H1 (cell line): ENCODE measurements around the gene CD38. TPM values are rescaled to one million over a fixed set of nuclear protein-coding genes. Genes with fewer than 3 reads are reported as not detected.
A peak's percentile ranks its signal among the peaks of the same experiment; 100 is the strongest.

Experiments used
- CTCF ChIA-PET: fragments of 300-600 bp; sonication (Branson Sonifier 250); formaldehyde crosslinking; loops from one replicate; lab custom pipeline; 2021; ENCODE audit not compliant: partially characterized antibody; lab: Charles Lee
- POLR2A ChIA-PET: fragments of 300-600 bp; sonication (Branson Sonifier 250); formaldehyde crosslinking; loops from one replicate; lab custom pipeline; 2021; ENCODE audit warnings: inconsistent platforms; ENCODE audit not compliant: partially characterized antibody; lab: Charles Lee
- DNase-seq, 2 experiments: peaks; one replicate each; pipeline versions ENCODE4 v3.0.0 to v3.0.0-alpha.2; 2010 to 2022; ENCODE audit warnings: low spot score in 2 of 2, low read depth in 1 of 2, mixed read lengths in 1 of 2
- FAIRE-seq: peaks from 2 replicates; lab custom pipeline; 2011; peaks lifted over from hg19 to GRCh38; lab: Jason Lieb, UNC
- H2AFZ ChIP-seq: 2 replicates; pipeline ENCODE4 v1.8.1; 2012; ENCODE audit warnings: low read length, inconsistent platforms
- H2AK5ac ChIP-seq: 2 replicates; pipeline ENCODE4 v1.6.1; 2013; ENCODE audit warnings: low read depth, low read length
- H2BK120ac ChIP-seq: replicated peaks from 2 replicates; pipeline ENCODE3; 2013; ENCODE audit warnings: low read depth, low read length, inconsistent platforms
- H2BK12ac ChIP-seq: 2 replicates; pipeline ENCODE4 v1.6.1; 2013; ENCODE audit warnings: low read depth, low read length
- H2BK15ac ChIP-seq: 2 replicates; pipeline ENCODE4 v1.6.1; 2013; ENCODE audit warnings: low read length
- H2BK20ac ChIP-seq: 2 replicates; pipeline ENCODE4 v1.6.1; 2013; ENCODE audit warnings: low read length
- H2BK5ac ChIP-seq: 2 replicates; pipeline ENCODE4 v1.6.1; 2013; ENCODE audit warnings: low read depth, low read length
- H3K14ac ChIP-seq: 2 replicates; pipeline ENCODE4 v1.6.1; 2013; ENCODE audit warnings: inconsistent platforms; ENCODE audit not compliant: insufficient read length
- H3K18ac ChIP-seq: 2 replicates; pipeline ENCODE4 v1.6.1; 2013; ENCODE audit warnings: low read length; ENCODE audit errors: extremely low read depth
- H3K23ac ChIP-seq: 2 replicates; pipeline ENCODE4 v1.6.1; 2013; ENCODE audit warnings: inconsistent platforms; ENCODE audit not compliant: insufficient read length
- H3K23me2 ChIP-seq: 2 replicates; pipeline ENCODE4 v1.6.1; 2013; ENCODE audit warnings: low read depth, low read length
- H3K27ac ChIP-seq: 2 replicates; pipeline ENCODE4 v1.6.1; 2011; ENCODE audit warnings: low read depth, low read length, inconsistent platforms
- H3K27me3 ChIP-seq, 4 experiments: replicated peaks in 1 of 4; 1 replicate in 1 of 4; 2 replicates in 3 of 4; pipeline versions ENCODE4 v1.6.1 to v1.8.1; 2011 to 2013; ENCODE audit warnings: low read length in 3 of 4, mild to moderate bottlenecking in 3 of 4, inconsistent platforms in 2 of 4, mixed read lengths in 2 of 4, moderate library complexity in 1 of 4; ENCODE audit not compliant: control insufficient read depth in 3 of 4, insufficient read depth in 3 of 4; ENCODE audit errors: extremely low read depth in 1 of 4
- H3K36me3 ChIP-seq, 4 experiments: 2 replicates each; pipeline versions ENCODE4 v1.6.1 to v1.8.1; 2011 to 2013; ENCODE audit warnings: mild to moderate bottlenecking in 4 of 4, low read length in 3 of 4, moderate library complexity in 2 of 4, control low read depth in 1 of 4, inconsistent platforms in 1 of 4; ENCODE audit not compliant: insufficient read depth in 4 of 4, control insufficient read depth in 2 of 4
- H3K4ac ChIP-seq: replicated peaks from 2 replicates; pipeline ENCODE3; 2013; ENCODE audit warnings: low read length, low read depth, mixed read lengths, inconsistent platforms; ENCODE audit not compliant: insufficient read length
- H3K4me1 ChIP-seq, 4 experiments: replicated peaks in 1 of 4; 1 replicate in 1 of 4; 2 replicates in 3 of 4; pipeline versions ENCODE4 v1.6.1 to v1.8.1; 2011 to 2013; ENCODE audit warnings: low read length in 3 of 4, inconsistent platforms in 2 of 4, mixed read lengths in 1 of 4; ENCODE audit not compliant: insufficient read depth in 4 of 4, control insufficient read depth in 3 of 4
- H3K4me2 ChIP-seq, 2 experiments: 2 replicates each; pipeline versions ENCODE4 v1.6.1 to v1.8.1; 2011 to 2013; ENCODE audit warnings: low read depth in 2 of 2, low read length in 2 of 2, control low read depth in 1 of 2, inconsistent platforms in 1 of 2, mild to moderate bottlenecking in 1 of 2; ENCODE audit not compliant: insufficient read depth in 1 of 2
- H3K4me3 ChIP-seq, 4 experiments: fragments of 200-600, 300-600 bp in 1 of 4; sonication (generic), shearing (Covaris generic), sonication (Bioruptor Twin) in 1 of 4; 2 replicates each; pipeline versions ENCODE4 v1.5.1 to v1.8.1; 2011 to 2016; ENCODE audit warnings: low read length in 4 of 4, low read depth in 3 of 4, control low read depth in 2 of 4, inconsistent platforms in 2 of 4, mild to moderate bottlenecking in 2 of 4, mixed read lengths in 1 of 4, moderate library complexity in 1 of 4; ENCODE audit not compliant: insufficient read depth in 2 of 4; ENCODE audit errors: extremely low read depth in 1 of 4
- H3K56ac ChIP-seq: replicated peaks from 2 replicates; pipeline ENCODE3; 2013; ENCODE audit warnings: low read depth, mild to moderate bottlenecking, mixed read lengths, low read length, inconsistent platforms; ENCODE audit not compliant: insufficient read length
- H3K79me1 ChIP-seq: 2 replicates; pipeline ENCODE4 v1.6.1; 2013; ENCODE audit warnings: low read depth, low read length, control low read depth
- H3K79me2 ChIP-seq, 2 experiments: 2 replicates each; pipeline versions ENCODE4 v1.6.1 to v1.8.1; 2012 to 2013; ENCODE audit warnings: low read length in 2 of 2, mild to moderate bottlenecking in 2 of 2, inconsistent platforms in 1 of 2; ENCODE audit not compliant: insufficient read depth in 2 of 2, control insufficient read depth in 1 of 2
- H3K9ac ChIP-seq, 4 experiments: replicated peaks in 1 of 4; 1 replicate in 1 of 4; 2 replicates in 3 of 4; pipeline versions ENCODE4 v1.6.1 to v1.8.1; 2011 to 2013; ENCODE audit warnings: low read depth in 3 of 4, low read length in 3 of 4, control low read depth in 2 of 4, mild to moderate bottlenecking in 2 of 4, moderate library complexity in 2 of 4, inconsistent platforms in 1 of 4; ENCODE audit errors: extremely low read depth in 1 of 4
- H3K9me3 ChIP-seq, 2 experiments: 2 replicates each; pipeline versions ENCODE4 v1.6.1 to v1.8.1; 2012 to 2013; ENCODE audit warnings: mild to moderate bottlenecking in 2 of 2, moderate library complexity in 2 of 2, control low read depth in 1 of 2, inconsistent platforms in 1 of 2, low read depth in 1 of 2, low read length in 1 of 2, mixed read lengths in 1 of 2; ENCODE audit not compliant: insufficient read depth in 2 of 2
- H4K20me1 ChIP-seq, 2 experiments: replicated peaks in 1 of 2; 2 replicates each; pipeline versions ENCODE3 to v1.8.1; 2011 to 2013; ENCODE audit warnings: inconsistent platforms in 2 of 2, low read length in 2 of 2, mild to moderate bottlenecking in 1 of 2; ENCODE audit not compliant: insufficient read depth in 2 of 2, control insufficient read depth in 1 of 2
- H4K5ac ChIP-seq: 2 replicates; pipeline ENCODE4 v1.6.1; 2013; ENCODE audit warnings: low read length, low read depth, mixed read lengths, inconsistent platforms; ENCODE audit not compliant: insufficient read length
- H4K8ac ChIP-seq: 2 replicates; pipeline ENCODE4 v1.8.0; 2013; ENCODE audit warnings: mild to moderate bottlenecking, moderate library complexity, low read length, inconsistent platforms; ENCODE audit not compliant: insufficient read depth; ENCODE audit errors: extremely low read depth
- H4K91ac ChIP-seq: replicated peaks from 2 replicates; pipeline ENCODE3; 2013; ENCODE audit warnings: low read length, mixed read lengths, inconsistent platforms; ENCODE audit not compliant: insufficient read length
- CBX8 ChIP-seq: fragments of 300-800, 300-1000 bp; sonication (generic); IDR thresholded peaks from 2 replicates; pipeline ENCODE4 v1.7.1; 2016; ENCODE audit warnings: low read depth, low read length, borderline replicate concordance
- NANOG ChIP-seq: IDR thresholded peaks from 2 replicates; pipeline ENCODE4 v1.6.1; 2011; ENCODE audit warnings: low read length, low read depth, mild to moderate bottlenecking, inconsistent platforms; ENCODE audit not compliant: insufficient read depth, poor library complexity, severe bottlenecking
- RFX5 ChIP-seq: IDR thresholded peaks from 2 replicates; pipeline ENCODE4 v1.6.1; 2011; ENCODE audit warnings: low read depth, low read length, improper control_type of control experiment, borderline replicate concordance
- YY1 ChIP-seq: IDR thresholded peaks from 2 replicates; pipeline ENCODE4 v1.6.1; 2011; ENCODE audit warnings: low read depth, mild to moderate bottlenecking, low read length
- WGBS, 2 experiments: shearing (Covaris generic) in 1 of 2; methylation state at CpG; one replicate each; pipeline versions ENCODE4 v1.1.6 to v1.1.7; 2013 to 2015; ENCODE audit warnings: low lambda C conversion rate in 2 of 2, mixed read lengths in 2 of 2, inconsistent platforms in 1 of 2, low coverage in 1 of 2, missing lambda C conversion rate in 1 of 2; ENCODE audit not compliant: insufficient replicate concordance in 2 of 2, insufficient coverage in 1 of 2, insufficient read length in 1 of 2; ENCODE audit errors: extremely low coverage in 1 of 2, missing lambda C conversion rate in 1 of 2; 5-methylcytosine and 5-hydroxymethylcytosine counted together
- polyA plus RNA-seq, 7 experiments: library from polyadenylated mRNA; depleted of rRNA in 3 of 7; stranded (reverse) in 5 of 7; unstranded in 2 of 7; fragments of >200 nt in 5 of 7; fragments of 200-250 nt in 2 of 7; gene quantifications; 1 replicate in 5 of 7; 2 replicates in 1 of 7; 4 replicates in 1 of 7; pipeline versions ENCODE4 v1.2.1 to v1.2.3, GENCODE V29; 2011 to 2013; ENCODE audit warnings: missing spikeins in 2 of 7, mixed read lengths in 2 of 7
- total RNA-seq: library from RNA; stranded (reverse); fragmentation: NEBNext Ultra II Directional; extraction: Animal tissue kit (Norgen Biotek cat#: 25700); gene quantifications from 2 replicates; pipeline ENCODE4 v1.2.1, GENCODE V29; 2021

Gene CD38
- total and polyA plus RNA-seq, 2 of the 8 experiments (the other 6 are each of a cell fraction or from before 2014, with no cell fraction given): 0.14 to 0.24 TPM

DNA sequence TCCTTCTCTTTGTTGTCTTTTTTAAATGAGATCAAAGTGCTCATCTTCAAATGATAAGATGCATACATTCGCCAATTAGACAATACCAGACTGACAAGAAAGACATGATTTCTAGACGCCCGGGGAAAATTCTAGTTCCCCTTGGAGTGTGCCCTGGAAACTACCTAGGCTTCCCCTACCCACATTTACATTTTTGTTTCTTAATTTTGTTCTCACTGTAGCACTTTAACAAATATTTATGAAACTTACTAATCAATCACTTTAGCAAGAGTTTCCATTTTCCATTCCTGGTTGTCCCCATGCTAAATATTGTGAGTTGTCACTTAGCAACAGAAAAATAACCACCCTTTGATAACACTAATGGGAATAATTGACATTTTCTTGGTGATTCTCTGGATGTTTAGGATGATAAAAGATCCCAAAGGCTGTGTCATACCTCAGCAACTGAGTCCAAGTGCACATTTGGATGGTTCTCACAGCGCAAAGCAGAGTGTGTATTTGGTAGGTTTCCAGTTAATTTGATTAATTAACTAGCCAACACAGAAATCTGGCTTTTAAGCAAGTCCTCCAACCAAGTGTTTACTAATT is 90.8 kb downstream of the CD38 start:
- no peak overlapping the region for H3K4ac ChIP-seq
- no peak overlapping the region for H2AK5ac ChIP-seq
- no peaks in the 10 kb centered on the region for H3K23me2 ChIP-seq
- no peak overlapping the region for H3K23ac ChIP-seq
- H3K14ac ChIP-seq: no peak overlapping the region
- H4K20me1 ChIP-seq: no peaks in the 10 kb centered on the region
- no peaks in the 10 kb centered on the region for H3K36me3 ChIP-seq
- H4K91ac ChIP-seq: no peak overlapping the region
- H3K79me1 ChIP-seq: no peaks in the 10 kb centered on the region
- no peak overlapping the region for H2BK20ac ChIP-seq
- DNase-seq (no peak), FAIRE-seq (no peak)
- no peaks in the 10 kb centered on the region for H3K4me1 ChIP-seq
- H2BK15ac ChIP-seq: no peak overlapping the region
- no peak overlapping the region for H2BK12ac ChIP-seq
- no peak overlapping the region for H3K18ac ChIP-seq
- H3K9ac ChIP-seq: no peak overlapping the region
- H3K9me3 ChIP-seq: no peaks in the 10 kb centered on the region
- no peak overlapping the region for H4K5ac ChIP-seq
- H4K8ac ChIP-seq: no peak overlapping the region
- H3K4me2 ChIP-seq: no peak overlapping the region
- no peak overlapping the region for H2BK5ac ChIP-seq
- no peak overlapping the region for H3K56ac ChIP-seq
- no peak overlapping the region for H3K27ac ChIP-seq
- no peak overlapping the region for H3K4me3 ChIP-seq
- H2AFZ ChIP-seq: peak overlapping the region; percentile 20; the same call in 1 of the 2 replicates
- H3K79me2 ChIP-seq: no peaks in the 10 kb centered on the region
- H3K27me3 ChIP-seq: no peaks in the 10 kb centered on the region
- ChIA-PET CTCF (interaction anchor here (1.0 to 2.5 kb wide), 2 partner anchors 13 to 14 kb away, joined by 4 to 18 read pairs; no protein-coding TSS in a partner anchor), POLR2A (no interaction called here)
- TF ChIP-seq RFX5 (no peak), NANOG (no peak), YY1 (no peak), CBX8 (no peak)
- no peak overlapping the region for H2BK120ac ChIP-seq
- 92% methylated on average over 4 of the region's 4 CpGs; no CpG with 5 or more reads in 1 of the 2 experiments for WGBS, 2 experiments
